NCI-H2081 (cell line): ENCODE data around the gene PRF1.

Source experiments
- DNase-seq, 2 experiments: peaks; one replicate each; lab custom pipeline; 2025; lab: John Stamatoyannopoulos, UW

PRF1 gene

DNA sequence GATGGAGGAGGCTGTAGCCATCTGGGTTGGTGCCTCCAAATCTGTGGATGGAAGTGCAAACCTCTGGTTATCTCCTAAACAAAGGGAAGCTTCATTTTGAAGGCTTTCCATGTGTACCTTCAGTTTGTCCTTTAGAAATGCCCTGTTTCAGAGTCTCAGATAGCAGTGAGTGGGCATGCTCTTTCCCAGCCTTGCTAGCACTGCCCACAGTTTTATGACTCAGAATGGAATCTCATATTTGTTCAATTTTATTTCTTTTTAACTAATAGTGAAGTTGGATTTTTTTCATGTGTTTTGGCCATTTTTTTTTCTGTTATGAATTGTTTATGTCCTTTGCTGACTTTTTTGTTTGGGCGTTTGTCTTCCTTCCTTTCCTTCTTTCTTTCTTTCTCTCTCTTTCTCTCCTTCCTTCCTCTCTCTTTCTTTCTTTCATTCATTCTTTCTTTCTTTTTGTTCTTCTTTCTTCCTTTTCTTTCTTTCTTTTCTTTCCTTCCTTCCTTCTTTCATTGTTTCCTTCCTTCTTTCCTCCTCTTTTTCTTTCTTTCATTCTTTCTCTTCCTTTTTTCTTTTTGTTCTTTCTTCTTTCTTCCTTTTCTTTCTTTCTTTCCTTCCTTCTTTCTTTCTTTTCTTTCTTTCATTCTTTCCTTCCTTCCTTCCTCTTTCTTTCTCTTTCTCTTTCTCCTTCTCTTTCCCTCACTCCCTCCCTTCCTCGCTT lies 25.6 kb downstream of the PRF1 start:
- DNase-seq, result no peak

GRCh38 chr10:70575874-70576802 lies 26.4 kb downstream of the PRF1 start:
- no peak for DNase-seq

DNA sequence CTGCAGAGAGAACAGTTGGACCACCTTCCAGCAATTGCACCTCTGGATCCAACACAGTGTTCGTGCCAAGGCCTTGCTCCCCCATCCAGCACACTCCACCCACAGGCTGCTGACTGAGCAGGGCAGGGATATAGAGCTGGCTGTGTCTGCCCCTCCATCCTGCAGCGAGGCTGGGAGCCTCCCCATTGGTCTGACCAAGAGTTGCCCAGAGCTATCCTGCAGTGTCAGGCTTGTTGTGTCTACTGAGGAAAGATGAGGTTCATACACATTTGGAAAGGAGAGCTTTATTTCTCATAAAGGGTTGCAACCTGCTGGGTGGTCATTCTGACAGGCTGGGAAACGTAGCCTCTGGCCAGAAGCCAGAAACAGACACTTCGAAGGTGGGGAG lies 27.1 kb downstream of the PRF1 start:
- DNase-seq, result no peak

DNA sequence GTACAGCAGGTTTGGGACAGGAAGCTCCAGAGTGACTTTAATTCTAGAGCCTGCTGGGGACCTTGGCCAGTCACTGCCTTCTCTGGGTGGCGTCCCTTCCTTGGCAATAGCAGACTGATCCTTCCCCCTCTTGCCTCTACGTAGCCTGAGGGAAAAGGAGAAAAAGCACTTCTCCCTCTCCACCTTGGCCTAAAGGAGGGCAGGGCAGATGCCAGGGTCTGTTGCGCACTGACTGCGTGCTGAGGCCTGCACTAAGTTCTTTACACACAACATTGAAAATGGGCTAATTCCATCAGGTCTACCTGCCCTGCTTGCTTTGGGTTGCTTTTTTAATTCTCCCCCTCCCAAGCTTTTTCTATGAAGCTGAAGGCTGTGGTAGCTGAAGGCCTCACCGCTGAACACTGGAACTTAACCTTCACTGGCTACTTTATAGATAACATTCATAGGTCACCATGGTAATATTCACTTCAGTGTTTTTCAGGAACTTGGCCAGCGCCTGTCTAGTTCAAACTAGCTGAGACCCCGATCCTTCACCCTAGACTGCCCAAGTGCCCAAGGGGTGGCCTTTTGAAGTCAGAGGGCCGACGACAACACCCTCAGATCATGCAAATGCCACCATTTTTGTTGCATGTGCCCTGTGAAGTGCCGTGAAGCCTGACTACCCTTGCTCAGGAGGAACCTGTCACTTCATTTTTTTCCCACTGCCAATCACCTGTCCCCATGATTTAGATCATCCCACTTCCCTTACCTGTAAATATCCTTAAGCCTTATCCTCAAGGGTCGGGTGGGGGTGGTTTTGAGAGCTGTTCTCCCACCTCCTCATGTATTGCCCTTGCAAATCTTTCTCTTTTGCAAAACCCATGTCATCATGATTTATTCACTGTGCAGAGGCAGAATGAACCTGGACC lies 28.7 kb downstream of the PRF1 start:
- DNase-seq, result no peak

DNA sequence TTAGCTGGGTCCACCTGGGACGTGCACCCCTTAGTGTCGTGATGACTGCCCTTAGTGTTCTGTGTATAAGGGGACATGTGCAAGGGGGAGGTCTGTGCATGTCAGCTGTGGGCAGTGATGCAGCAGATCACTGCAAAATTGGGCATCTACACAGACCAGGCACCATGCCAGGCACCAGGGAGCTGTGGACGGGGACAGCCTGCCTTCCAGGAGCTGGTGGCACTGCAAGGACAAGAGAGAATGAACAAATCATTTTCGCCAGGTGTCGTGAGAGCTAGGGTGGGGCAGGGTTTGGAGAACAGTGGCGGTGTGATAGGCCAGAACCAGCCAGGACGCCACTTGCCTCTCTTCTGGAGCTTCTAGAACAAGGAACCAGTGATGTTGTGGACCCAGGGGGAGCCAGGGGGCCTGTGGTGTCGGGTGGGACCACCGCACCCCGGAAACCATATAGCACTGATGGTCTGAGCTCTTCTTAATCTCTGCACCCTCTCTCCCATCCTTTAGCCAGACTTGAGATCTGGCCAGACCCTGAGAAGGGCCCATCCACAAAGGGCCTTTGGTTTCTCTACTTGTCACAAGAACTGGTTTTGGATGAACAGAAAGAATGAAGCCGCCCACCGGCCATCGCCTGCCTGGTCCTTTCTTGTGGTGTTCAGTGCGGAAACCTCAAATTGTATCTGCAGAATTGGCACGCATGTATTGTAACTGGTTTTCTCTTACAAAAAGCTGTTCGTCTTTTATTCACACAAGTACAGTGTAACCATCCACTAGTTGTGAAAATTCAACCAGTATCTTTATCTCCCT lies 30.7 kb downstream of the PRF1 start:
- DNase-seq, result no peak

DNA sequence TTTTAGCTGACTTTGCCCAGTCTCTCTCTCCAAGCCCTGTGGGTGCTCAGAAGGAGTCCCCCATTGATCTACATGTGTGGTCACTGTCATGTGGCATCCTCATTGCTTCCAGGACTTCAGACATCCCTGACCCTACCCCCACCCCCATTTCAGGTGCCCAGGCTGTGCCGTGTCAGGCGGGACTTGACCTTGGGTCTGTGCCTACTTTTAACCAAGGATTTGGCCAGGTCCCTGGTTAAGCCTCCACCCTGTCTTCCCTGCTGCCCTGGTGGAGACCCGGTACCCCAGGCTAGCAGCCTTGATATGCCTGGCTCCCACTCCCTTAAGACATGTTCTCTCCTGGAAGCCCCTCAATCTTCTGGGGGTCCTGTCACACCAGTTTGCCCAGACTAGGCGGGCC lies 31.3 kb downstream of the PRF1 start:
- no peak for DNase-seq

GRCh38 chr10:70568781-70569495 lies 33.6 kb downstream of the PRF1 start:
- DNase-seq, result no peak

GRCh38 chr10:70568113-70568512 lies 34.4 kb downstream of the PRF1 start:
- DNase-seq, result no peak

- peak in 1 of 2 experiments; percentile 47 for DNase-seq
Measured at GRCh38 chr10:70567603-70568002, 34.9 kb downstream of the PRF1 start.

DNA sequence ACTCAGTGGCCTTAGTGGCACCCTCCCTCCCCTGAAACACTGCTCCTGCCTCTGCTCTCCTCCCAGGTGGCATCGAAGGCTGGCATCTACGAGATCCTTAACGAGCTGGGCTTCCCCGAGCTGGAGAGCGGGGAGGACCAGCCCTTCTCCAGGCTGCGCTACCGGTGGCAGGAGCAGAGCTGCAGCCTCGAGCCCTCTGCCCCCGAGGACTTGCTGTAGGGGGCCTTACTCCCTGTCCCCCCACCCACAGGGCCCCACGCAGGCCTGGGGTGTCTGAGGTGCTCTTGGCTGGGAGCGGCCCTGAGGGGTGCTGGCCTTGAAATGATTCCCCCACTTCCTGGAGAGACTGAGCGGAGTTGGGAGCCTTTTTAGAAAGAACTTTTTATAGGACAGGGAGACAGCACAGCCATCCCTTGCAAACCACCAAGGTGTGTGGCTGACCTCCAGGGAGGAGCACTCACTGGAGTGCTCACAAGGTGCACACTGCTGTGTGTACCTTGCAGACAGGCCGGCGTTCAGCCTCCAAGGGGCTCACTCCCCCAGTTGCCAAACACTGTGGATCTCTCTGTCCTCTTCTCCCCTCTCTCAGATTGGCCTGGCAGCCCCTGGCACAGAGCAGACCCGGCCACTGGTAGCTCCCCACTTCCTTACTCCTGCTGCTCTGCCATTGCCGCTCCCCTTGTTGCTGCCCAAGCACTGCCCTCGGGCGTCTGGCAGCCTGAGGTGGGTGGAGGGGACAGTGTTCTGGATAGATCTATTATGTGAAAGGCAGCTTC lies 35.8 kb downstream of the PRF1 start:
- DNase-seq, result no peak

DNA sequence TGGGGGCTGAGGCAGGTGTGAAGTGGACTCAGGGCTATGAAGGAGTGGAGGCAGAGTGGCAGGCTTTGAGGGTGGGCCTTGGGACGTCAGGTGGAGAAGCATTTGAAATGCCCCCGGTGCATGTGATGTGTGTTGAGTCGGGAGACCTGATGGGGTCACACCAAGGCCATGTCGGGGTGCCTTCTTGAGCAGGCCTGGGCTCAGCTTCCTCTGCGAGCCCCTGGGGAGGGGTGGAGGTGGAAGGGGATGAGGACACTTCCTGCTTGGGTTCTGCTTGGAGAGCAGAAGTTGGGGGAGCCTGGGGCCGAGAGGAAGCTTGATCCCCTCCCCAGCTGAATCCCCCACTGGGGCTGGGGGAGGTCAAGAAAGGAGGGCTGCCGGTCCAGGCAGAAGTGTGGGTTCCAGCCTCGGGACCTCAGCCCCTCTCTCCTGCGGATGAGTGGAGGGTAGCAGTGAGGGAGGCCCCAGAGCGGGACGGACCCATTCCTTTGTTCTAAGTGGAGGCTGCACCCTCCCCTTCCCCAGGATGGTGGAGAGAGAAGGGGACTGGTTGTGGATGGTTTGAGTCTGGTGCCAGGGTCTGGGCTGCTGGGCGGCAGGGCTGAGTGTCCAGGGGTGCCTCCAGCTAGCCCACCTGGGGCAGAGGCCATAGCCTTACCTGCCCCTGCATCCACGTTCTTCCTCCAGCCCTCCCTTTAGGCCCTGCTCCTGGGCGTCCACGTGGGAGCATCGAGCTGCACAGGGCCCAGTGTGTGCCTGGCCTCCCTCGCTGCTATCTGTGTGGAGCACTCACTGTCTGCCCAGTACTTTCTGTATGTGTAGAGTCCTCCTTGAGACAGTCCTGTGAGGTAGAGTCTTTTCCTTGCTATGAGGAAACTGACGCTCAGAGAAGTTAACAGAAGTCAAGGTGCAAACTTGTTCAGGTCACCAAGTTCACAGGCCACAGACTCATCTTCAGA lies 36.7 kb downstream of the PRF1 start:
- DNase-seq, result no peak

DNA sequence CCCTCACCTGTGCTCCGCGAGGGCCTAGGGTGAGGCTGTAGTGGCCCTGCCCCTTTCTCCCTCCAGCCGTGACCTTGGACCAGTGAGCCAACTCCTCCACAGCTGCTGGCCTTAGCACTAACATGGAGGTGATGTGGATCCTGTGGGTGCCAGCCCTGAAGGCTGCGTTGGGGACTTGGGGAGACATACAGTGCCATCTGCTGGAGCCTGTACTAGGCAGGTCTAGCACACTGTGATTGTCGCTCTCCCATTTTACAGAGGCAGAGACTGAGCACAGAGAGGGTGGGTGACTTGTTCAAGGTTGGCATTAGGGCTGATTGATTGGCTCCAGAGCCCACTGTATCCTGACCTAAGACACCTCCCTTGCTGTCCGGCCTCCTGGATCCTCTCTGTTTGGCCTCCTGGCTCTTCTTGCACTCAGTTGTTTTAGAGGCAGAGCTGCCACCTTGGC lies 37.6 kb downstream of the PRF1 start:
- DNase-seq, result no peak

GRCh38 chr10:70564113-70564725 lies 38.3 kb downstream of the PRF1 start:
- no peak for DNase-seq

GRCh38 chr10:70563230-70563629 lies 39.3 kb downstream of the PRF1 start:
- no peak for DNase-seq

DNA sequence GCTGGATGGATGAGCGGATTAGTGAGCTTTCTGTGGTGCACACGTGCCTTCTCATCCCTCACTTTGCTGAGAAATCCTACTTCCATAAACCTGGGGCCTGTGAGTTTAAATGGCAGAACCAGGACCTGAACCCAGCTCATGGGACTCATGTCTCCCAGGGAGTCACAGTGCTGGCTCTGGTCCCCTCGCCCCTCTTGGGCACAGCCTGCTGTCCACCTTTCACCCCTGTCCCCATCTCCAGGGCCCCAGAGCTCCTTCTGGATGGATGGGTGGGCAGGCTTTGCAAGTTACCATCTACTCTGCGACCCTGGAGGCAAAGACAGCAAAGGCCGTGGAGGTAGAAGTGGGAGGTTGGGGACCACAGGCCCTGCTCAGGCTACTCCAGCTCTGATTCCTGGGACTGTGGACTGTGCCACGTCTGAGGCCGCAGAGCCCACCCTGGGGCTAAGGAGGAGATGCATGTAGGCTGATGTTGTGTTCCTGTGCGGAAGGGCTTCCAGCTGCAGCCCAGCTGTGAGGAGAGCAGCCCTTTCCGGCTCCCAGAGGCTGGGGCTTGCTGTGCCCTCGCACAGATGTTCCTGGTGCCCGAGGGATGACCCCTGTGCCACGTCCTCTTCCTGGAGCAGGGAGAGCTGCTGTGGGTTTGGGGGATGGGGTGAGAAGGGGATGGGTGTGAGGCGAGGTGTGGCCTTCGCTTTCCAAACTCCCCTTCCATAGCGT lies 40.3 kb downstream of the PRF1 start:
- no peak for DNase-seq

DNA sequence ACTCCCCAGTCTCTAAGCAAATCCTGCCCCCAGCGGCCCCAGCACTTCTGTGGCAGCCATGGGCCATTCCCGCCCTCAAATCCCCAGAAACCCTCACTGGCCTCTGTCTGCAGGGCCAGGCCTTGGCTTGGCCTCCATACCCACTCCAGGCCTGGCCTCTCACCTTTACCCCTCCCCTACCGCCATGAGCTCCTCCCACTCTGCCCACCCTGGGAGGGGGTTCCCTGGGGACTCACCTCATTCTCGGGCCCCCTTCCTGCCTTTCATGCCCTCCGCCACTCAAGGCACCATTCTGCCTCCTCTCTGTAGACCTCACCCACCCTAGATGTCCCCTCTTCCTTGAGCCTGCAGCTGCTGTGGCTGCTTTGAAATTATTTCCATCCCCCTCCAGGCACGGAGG lies 41.0 kb downstream of the PRF1 start:
- no peak for DNase-seq

- DNase-seq, result peak in 1 of 2 experiments; percentile 23
Measured at GRCh38 chr10:70561070-70561469, 41.5 kb downstream of the PRF1 start.
